Panc1 (cell line): ENCODE results near the gene PLEKHA8.
A peak's percentile ranks its signal among the peaks of the same experiment; 100 is the strongest.

Experiments
- POLR2AphosphoS5 ChIP-seq: IDR thresholded peaks from 2 replicates; pipeline ENCODE4 v1.6.1; 2012; ENCODE audit warnings: mild to moderate bottlenecking, low read depth, low read length, moderate library complexity
- SIN3A ChIP-seq: IDR thresholded peaks from 2 replicates; pipeline ENCODE4 v1.6.1; 2012; ENCODE audit warnings: low read depth, mild to moderate bottlenecking, low read length, moderate library complexity, borderline replicate concordance; ENCODE audit not compliant: insufficient read depth
- TCF7L2 ChIP-seq: IDR thresholded peaks from 2 replicates; pipeline ENCODE4 v1.6.1; 2011; ENCODE audit warnings: mild to moderate bottlenecking, low read depth, low read length, inconsistent platforms
- TF ChIP-seq, protein P1 (sequence below): fragments of 450-650 bp; IDR thresholded peaks from 2 replicates; pipeline ENCODE4 v1.5.1; 2017; ENCODE audit warnings: mild to moderate bottlenecking
- TF ChIP-seq, protein P2 (sequence below), 2 experiments: IDR thresholded peaks; 2 replicates each; pipeline ENCODE4 v1.6.1; 2011 to 2012; ENCODE audit warnings: low read depth in 2 of 2, control low read depth in 1 of 2, low read length in 1 of 2, mild to moderate bottlenecking in 1 of 2, moderate library complexity in 1 of 2; ENCODE audit not compliant: insufficient read depth in 1 of 2

DNA sequence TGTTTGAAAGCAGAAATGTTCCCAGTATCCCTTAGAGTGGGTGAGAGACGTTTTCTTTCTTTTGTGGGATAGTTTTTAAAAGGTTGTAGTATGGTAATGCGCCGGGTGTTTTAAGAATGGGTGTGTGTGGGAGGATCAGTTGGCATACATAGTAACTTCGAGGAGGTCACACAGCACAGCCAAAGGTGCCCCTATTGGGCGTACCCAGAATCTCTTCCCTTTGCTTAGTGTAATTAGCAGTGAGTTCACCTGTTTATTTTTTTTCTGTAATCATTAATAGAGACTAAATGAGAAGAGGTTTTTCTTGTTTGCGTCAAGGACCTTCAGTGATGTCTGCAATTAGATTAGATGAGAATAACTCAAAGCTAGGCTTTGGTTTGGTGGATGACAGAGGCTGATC lies 1.5 kb downstream of the PLEKHA8 start:
- TF ChIP-seq POLR2AphosphoS5 (no peak), TCF7L2 (no peak), SIN3A (no peak)
- TF ChIP-seq, protein P1, sequence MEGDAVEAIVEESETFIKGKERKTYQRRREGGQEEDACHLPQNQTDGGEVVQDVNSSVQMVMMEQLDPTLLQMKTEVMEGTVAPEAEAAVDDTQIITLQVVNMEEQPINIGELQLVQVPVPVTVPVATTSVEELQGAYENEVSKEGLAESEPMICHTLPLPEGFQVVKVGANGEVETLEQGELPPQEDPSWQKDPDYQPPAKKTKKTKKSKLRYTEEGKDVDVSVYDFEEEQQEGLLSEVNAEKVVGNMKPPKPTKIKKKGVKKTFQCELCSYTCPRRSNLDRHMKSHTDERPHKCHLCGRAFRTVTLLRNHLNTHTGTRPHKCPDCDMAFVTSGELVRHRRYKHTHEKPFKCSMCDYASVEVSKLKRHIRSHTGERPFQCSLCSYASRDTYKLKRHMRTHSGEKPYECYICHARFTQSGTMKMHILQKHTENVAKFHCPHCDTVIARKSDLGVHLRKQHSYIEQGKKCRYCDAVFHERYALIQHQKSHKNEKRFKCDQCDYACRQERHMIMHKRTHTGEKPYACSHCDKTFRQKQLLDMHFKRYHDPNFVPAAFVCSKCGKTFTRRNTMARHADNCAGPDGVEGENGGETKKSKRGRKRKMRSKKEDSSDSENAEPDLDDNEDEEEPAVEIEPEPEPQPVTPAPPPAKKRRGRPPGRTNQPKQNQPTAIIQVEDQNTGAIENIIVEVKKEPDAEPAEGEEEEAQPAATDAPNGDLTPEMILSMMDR = peak; percentile 21; the same call in 1 of the 2 replicates
- TF ChIP-seq, protein P2, sequence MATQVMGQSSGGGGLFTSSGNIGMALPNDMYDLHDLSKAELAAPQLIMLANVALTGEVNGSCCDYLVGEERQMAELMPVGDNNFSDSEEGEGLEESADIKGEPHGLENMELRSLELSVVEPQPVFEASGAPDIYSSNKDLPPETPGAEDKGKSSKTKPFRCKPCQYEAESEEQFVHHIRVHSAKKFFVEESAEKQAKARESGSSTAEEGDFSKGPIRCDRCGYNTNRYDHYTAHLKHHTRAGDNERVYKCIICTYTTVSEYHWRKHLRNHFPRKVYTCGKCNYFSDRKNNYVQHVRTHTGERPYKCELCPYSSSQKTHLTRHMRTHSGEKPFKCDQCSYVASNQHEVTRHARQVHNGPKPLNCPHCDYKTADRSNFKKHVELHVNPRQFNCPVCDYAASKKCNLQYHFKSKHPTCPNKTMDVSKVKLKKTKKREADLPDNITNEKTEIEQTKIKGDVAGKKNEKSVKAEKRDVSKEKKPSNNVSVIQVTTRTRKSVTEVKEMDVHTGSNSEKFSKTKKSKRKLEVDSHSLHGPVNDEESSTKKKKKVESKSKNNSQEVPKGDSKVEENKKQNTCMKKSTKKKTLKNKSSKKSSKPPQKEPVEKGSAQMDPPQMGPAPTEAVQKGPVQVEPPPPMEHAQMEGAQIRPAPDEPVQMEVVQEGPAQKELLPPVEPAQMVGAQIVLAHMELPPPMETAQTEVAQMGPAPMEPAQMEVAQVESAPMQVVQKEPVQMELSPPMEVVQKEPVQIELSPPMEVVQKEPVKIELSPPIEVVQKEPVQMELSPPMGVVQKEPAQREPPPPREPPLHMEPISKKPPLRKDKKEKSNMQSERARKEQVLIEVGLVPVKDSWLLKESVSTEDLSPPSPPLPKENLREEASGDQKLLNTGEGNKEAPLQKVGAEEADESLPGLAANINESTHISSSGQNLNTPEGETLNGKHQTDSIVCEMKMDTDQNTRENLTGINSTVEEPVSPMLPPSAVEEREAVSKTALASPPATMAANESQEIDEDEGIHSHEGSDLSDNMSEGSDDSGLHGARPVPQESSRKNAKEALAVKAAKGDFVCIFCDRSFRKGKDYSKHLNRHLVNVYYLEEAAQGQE (IDR thresholded peaks at IDR 0.05; ENCODE audit: insufficient read depth in 1 of 2, low read depth in 2 of 2, low read length in 1 of 2) = no peak
